Epithelial cell of esophagus (primary cell): ENCODE results near the gene IQSEC1.

Source experiments
- DNase-seq: peaks from one replicate; pipeline ENCODE4 v3.0.0; 2010; ENCODE audit warnings: low read depth
- H3K4me3 ChIP-seq: 2 replicates; pipeline ENCODE4 v1.5.1; 2011; ENCODE audit warnings: mild to moderate bottlenecking, low read length, control low read depth
- CTCF ChIP-seq: IDR thresholded peaks from 2 replicates; pipeline ENCODE4 v1.5.1; 2011; ENCODE audit warnings: low read depth, mild to moderate bottlenecking, low read length, control low read depth, inconsistent platforms; ENCODE audit not compliant: insufficient read depth; ENCODE audit errors: missing control alignments

IQSEC1 gene

DNA sequence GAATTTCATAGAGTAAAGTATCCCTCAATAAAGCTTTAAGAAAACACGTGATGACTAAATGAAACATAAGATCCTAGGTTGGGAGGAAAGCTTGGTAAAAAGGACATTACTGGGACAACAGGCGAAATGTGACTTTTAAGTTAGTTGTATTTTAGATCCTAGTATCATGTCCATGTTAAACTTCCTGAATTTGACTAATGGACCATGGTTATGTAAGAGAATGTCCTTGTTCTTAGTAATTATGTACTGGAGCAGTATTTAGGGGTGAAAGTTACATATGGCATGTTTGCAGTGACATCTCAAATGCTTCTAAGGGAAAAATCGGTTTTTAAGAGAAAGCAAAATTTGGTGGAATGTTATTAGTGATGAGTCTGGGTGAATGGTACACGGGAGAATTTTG, 69.6 kb downstream of the IQSEC1 start:
- no peak overlapping the region for H3K4me3 ChIP-seq
- no peak for DNase-seq
- no peak for TF ChIP-seq CTCF

- H3K4me3 ChIP-seq: no peak overlapping the region
- TF ChIP-seq CTCF: no peak
- DNase-seq: no peak
Observed at GRCh38 chr3:13002398-13003124, 70.7 kb downstream of the IQSEC1 start.

DNA sequence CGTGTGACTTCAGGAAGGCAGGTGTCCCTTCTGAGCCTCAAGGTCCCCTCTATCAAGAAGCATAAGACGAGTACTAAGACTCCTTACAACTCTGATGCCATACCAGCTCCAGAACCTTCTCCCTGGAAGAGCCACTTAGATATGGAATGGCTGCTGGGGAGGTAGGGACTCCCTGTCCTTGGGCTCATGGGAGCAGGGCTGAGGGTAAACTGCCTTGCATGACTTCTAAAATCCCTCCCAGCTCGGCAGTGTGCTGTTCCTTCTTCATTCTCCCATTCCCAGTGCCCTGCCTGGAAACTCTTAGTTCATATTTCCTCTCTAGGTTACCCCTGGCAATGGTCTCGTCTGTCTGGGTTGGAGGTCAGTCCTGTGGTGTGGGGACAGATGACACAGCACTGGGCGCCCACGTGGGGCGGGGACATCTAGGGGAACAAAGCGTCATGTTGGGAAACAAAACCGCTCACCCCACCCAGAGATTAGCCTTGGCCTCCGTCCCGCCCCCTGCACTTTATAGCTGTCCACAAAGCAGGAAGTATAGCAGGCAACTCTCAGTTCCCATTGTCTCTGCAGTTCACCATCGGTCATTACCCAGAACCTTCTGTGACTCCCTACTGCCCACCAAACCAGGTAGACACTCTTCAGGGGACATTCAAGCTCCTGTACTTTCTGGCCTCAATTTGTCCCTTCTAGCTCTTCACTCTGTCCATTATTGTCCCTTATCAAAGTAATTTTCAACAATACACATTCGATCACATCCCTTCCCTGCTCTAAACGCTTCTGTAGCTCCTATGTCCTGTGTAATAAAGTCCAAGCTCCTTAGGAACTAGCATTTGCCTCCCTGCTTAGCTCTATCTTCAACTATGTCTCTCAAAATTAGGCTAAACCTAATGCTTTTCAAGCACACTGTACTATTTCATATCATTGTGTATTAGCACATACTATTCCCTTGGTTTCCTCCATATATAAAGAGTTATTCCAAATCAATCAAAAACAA, 73.8 kb downstream of the IQSEC1 start:
- DNase-seq: no peak
- no peak overlapping the region for H3K4me3 ChIP-seq
- no peak for TF ChIP-seq CTCF

DNA sequence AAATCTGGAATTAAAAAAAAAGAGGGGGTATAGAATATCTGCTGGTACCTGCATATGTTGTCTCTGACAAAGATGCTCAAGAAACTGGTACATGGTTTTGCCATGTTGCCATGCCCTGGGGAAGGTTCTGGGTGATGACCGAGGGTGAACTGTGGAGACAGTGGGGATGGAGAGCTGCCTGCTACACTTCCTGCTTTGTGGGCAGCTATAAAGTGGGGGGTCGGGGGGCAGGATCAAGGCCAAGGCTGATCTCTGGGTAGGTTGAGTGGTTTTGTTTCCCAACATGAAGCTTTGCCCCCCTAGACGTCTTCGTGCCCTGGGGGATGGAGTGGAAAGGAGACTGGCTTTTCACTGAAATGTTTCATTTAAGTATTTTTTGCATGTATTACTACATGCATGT, 74.6 kb downstream of the IQSEC1 start:
- H3K4me3 ChIP-seq: no peak overlapping the region
- DNase-seq: no peak
- TF ChIP-seq CTCF: no peak

DNA sequence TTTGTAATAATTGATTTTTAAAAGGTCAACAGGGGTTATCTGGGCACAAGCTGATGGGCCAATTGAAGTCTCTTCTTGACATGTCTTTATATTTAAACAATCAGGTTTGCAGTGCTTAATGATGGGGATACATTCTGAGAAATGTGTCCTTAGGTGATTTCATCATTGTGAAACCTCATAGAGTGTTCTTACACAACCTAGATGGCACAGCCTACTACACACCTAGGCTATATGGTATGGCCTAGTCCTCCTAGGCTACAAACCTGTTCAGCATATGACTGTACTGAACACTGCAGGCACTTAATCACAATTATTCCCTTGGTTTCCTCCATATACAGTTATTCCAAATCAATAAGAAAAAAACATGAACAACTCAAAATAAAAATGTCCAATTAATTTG, 75.8 kb downstream of the IQSEC1 start:
- DNase-seq: peak; percentile 72
- TF ChIP-seq CTCF: no peak
- no peak overlapping the region for H3K4me3 ChIP-seq

DNA sequence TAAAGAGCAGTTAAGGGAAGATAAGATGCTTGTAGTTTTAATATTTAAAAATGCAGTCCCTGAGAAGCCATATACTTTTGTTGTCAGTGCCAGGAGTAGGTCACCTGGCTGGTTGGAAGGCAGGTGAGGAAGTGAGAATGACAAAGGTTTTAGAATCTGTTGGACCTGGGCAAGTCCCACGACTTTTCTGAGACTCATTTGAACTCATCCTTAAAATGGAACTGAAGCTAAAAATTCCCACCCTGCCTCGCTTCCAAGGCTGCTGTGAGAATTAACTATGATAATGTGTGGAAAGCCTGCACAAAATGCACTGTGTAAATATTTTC, 77.1 kb downstream of the IQSEC1 start:
- no peak overlapping the region for H3K4me3 ChIP-seq
- no peak for DNase-seq
- no peak for TF ChIP-seq CTCF
